Measurements from ENCODE around the gene ITGB1. TPM values are rescaled to one million over a fixed set of nuclear protein-coding genes. Genes with fewer than 3 reads are reported as not detected.
A peak's percentile ranks its signal among the peaks of the same experiment; 100 is the strongest.

ITGB1 gene
- total and polyA plus RNA-seq, 10 of the 15 experiments (the other 5 are each of a cell fraction or from before 2014, with no cell fraction given) = 2.8 to 20.7 (median 10.4) TPM

DNA sequence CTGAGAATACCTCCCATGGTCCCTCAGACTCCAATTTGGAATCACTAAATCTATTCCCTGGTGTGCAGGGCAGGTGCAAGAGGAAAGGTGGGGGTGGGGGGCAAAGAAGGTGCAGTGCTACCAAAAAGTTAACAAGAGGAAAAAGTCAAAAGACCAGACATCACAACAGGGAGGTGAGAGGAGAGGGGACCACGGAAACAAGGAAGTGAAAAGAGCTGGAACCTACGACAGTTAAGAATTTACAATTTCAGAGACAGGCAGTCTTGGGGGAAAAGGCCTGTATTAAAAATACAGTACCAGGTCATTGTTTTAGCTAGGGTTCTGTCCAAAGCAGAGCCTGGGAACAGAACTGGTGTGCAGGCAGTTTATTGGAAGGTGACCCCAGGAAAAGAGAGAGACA is 14.6 kb downstream of the ITGB1 start:
- in situ Hi-C loops (cut with MboI) (no loop called here), intact Hi-C loops (cut with micrococcal nuclease; ENCODE audit: unreplicated experiment) (no loop called here)
- H3K27ac ChIP-seq (ENCODE audit: control insufficient read depth, insufficient read depth) = peak overlapping the region; percentile 40; the same call in 1 of the 2 replicates
- BruUV-seq (replicated peaks) = no TSS peak
- H3K36me3 ChIP-seq (ENCODE audit: control insufficient read depth in 2 of 2, insufficient read depth in 2 of 2, low read length in 1 of 2) = no peaks in the 10 kb centered on the region; a peak in 1 of 4 replicates
- no peak for FAIRE-seq
- no peaks in the 10 kb centered on the region; the same call in 2 of the 3 replicates for H3K9me3 ChIP-seq (replicated peaks; ENCODE audit: control insufficient read depth, insufficient read depth, low read length)
- no peak overlapping the region for H2AFZ ChIP-seq (ENCODE audit: control insufficient read depth, low read depth, low read length)
- peaks cover 42% of the 10 kb centered on the region for H3K79me2 ChIP-seq (ENCODE audit: control insufficient read depth, insufficient read depth, low read length)
- ATAC-seq = peak; percentile 78
- ChIA-PET RAD21 (ENCODE audit: unreplicated experiment) (no interaction called here), CTCF (no interaction called here), POLR2A (no interaction called here), SMC1A (ENCODE audit: uncharacterized antibody, unreplicated experiment) (interaction anchor here (0.6 to 1.0 kb wide), 3 partner anchors 12 to 996 kb away, joined by 3 read pairs; no protein-coding TSS in a partner anchor)
- peaks cover 36% of the 10 kb centered on the region for H3K4me1 ChIP-seq (ENCODE audit: control insufficient read depth, insufficient read depth, low read length)
- 0% methylated on average over 2 of the region's 2 CpGs for WGBS (ENCODE audit: insufficient coverage, insufficient replicate concordance, low lambda C conversion rate, missing lambda C conversion rate)
- H3K4me2 ChIP-seq (ENCODE audit: control insufficient read depth, insufficient read depth) = peak overlapping the region; percentile 10; the same call in 1 of the 2 replicates
- H3K27me3 ChIP-seq (replicated peaks in 1 of 2; ENCODE audit: control insufficient read depth in 2 of 2, insufficient read depth in 2 of 2, low read length in 1 of 2) = no peaks in the 10 kb centered on the region
- H4K20me1 ChIP-seq (ENCODE audit: control insufficient read depth, insufficient read depth) = no peaks in the 10 kb centered on the region
- H3K4me3 ChIP-seq = peak overlapping the region; percentile 8; the same call in 1 of the 2 replicates
- DNase-seq (ENCODE audit: low read depth, low spot score) = no peak
- no peak overlapping the region for H3K9ac ChIP-seq (ENCODE audit: control insufficient read depth, insufficient read depth, low read length)
- TF ChIP-seq, protein P1, sequence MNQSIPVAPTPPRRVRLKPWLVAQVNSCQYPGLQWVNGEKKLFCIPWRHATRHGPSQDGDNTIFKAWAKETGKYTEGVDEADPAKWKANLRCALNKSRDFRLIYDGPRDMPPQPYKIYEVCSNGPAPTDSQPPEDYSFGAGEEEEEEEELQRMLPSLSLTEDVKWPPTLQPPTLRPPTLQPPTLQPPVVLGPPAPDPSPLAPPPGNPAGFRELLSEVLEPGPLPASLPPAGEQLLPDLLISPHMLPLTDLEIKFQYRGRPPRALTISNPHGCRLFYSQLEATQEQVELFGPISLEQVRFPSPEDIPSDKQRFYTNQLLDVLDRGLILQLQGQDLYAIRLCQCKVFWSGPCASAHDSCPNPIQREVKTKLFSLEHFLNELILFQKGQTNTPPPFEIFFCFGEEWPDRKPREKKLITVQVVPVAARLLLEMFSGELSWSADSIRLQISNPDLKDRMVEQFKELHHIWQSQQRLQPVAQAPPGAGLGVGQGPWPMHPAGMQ (IDR thresholded peaks at IDR 0.05; ENCODE audit: borderline replicate concordance) = no peak
- TF ChIP-seq, protein P2, sequence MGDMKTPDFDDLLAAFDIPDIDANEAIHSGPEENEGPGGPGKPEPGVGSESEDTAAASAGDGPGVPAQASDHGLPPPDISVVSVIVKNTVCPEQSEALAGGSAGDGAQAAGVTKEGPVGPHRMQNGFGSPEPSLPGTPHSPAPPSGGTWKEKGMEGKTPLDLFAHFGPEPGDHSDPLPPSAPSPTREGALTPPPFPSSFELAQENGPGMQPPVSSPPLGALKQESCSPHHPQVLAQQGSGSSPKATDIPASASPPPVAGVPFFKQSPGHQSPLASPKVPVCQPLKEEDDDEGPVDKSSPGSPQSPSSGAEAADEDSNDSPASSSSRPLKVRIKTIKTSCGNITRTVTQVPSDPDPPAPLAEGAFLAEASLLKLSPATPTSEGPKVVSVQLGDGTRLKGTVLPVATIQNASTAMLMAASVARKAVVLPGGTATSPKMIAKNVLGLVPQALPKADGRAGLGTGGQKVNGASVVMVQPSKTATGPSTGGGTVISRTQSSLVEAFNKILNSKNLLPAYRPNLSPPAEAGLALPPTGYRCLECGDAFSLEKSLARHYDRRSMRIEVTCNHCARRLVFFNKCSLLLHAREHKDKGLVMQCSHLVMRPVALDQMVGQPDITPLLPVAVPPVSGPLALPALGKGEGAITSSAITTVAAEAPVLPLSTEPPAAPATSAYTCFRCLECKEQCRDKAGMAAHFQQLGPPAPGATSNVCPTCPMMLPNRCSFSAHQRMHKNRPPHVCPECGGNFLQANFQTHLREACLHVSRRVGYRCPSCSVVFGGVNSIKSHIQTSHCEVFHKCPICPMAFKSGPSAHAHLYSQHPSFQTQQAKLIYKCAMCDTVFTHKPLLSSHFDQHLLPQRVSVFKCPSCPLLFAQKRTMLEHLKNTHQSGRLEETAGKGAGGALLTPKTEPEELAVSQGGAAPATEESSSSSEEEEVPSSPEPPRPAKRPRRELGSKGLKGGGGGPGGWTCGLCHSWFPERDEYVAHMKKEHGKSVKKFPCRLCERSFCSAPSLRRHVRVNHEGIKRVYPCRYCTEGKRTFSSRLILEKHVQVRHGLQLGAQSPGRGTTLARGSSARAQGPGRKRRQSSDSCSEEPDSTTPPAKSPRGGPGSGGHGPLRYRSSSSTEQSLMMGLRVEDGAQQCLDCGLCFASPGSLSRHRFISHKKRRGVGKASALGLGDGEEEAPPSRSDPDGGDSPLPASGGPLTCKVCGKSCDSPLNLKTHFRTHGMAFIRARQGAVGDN (IDR thresholded peaks at IDR 0.05) = no peak
- TF ChIP-seq RCOR1 (conservative IDR thresholded peaks at IDR 0.05; ENCODE audit: low read depth, low read length) = no peak
- no peak for TF ChIP-seq MEF2A (IDR thresholded peaks at IDR 0.05; ENCODE audit: insufficient read depth, low read depth, low read length)
- TF ChIP-seq MYB (IDR thresholded peaks at IDR 0.05; ENCODE audit: borderline replicate concordance, low read depth, low read length) = no peak
- no peak for TF ChIP-seq GABPA (IDR thresholded peaks at IDR 0.05; ENCODE audit: low read depth)
- no peak for TF ChIP-seq SRF (IDR thresholded peaks at IDR 0.05; ENCODE audit: low read depth in 2 of 2, low read length in 2 of 2)
- 0 out of 2 replicates have a peak, but pooled peaks have one; percentile 41 for TF ChIP-seq BCL11A (IDR thresholded peaks at IDR 0.05; ENCODE audit: low read depth, low read length)
- 0 out of 2 replicates have a peak, but pooled peaks have one; percentile 49 for TF ChIP-seq NBN (IDR thresholded peaks at IDR 0.05)
- TF ChIP-seq, protein P3, sequence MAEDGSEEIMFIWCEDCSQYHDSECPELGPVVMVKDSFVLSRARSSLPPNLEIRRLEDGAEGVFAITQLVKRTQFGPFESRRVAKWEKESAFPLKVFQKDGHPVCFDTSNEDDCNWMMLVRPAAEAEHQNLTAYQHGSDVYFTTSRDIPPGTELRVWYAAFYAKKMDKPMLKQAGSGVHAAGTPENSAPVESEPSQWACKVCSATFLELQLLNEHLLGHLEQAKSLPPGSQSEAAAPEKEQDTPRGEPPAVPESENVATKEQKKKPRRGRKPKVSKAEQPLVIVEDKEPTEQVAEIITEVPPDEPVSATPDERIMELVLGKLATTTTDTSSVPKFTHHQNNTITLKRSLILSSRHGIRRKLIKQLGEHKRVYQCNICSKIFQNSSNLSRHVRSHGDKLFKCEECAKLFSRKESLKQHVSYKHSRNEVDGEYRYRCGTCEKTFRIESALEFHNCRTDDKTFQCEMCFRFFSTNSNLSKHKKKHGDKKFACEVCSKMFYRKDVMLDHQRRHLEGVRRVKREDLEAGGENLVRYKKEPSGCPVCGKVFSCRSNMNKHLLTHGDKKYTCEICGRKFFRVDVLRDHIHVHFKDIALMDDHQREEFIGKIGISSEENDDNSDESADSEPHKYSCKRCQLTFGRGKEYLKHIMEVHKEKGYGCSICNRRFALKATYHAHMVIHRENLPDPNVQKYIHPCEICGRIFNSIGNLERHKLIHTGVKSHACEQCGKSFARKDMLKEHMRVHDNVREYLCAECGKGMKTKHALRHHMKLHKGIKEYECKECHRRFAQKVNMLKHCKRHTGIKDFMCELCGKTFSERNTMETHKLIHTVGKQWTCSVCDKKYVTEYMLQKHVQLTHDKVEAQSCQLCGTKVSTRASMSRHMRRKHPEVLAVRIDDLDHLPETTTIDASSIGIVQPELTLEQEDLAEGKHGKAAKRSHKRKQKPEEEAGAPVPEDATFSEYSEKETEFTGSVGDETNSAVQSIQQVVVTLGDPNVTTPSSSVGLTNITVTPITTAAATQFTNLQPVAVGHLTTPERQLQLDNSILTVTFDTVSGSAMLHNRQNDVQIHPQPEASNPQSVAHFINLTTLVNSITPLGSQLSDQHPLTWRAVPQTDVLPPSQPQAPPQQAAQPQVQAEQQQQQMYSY (CRISPR knock-in tag; IDR thresholded peaks at IDR 0.05) = no peak
- TF ChIP-seq, protein P4, sequence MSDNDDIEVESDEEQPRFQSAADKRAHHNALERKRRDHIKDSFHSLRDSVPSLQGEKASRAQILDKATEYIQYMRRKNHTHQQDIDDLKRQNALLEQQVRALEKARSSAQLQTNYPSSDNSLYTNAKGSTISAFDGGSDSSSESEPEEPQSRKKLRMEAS (IDR thresholded peaks at IDR 0.05; ENCODE audit: low read depth, low read length) = no peak
- no peak for TF ChIP-seq CHD1 (IDR thresholded peaks at IDR 0.05; ENCODE audit: low read depth, low read length)
- TF ChIP-seq TCF3 (IDR thresholded peaks at IDR 0.05; ENCODE audit: borderline replicate concordance, insufficient read depth, low read depth, low read length) = no peak
- TF ChIP-seq ESRRA (IDR thresholded peaks at IDR 0.05; ENCODE audit: low read length) = no peak
- TF ChIP-seq SMARCA5 (IDR thresholded peaks at IDR 0.05) = no peak
